HG02759 (cell line): ENCODE results near the gene AP2A1.

Source experiments
- ATAC-seq: cut with Tn5 transposase; IDR thresholded peaks from one replicate; pipeline ENCODE4 v1.9.1; 2021; ENCODE audit warnings: mild to moderate bottlenecking, moderate library complexity; ENCODE audit not compliant: unreplicated experiment

AP2A1 gene

GRCh38 chr19:49854378-49855263 lies 87.8 kb downstream of the AP2A1 start:
- ATAC-seq: no peak

- no peak for ATAC-seq
Observed at GRCh38 chr19:49855277-49855675, 88.5 kb downstream of the AP2A1 start.

GRCh38 chr19:49855676-49856573 lies 89.1 kb downstream of the AP2A1 start:
- ATAC-seq: no peak

- ATAC-seq: no peak
Observed at GRCh38 chr19:49856574-49857021, 89.8 kb downstream of the AP2A1 start.
